ENCODE data around the gene MYO1E.

MYO1E gene

GRCh38 chr15:59203657-59204056, 169.0 kb downstream of the MYO1E start:
- TF ChIP-seq CTCF (conservative IDR thresholded peaks at IDR 0.05; ENCODE audit: low read depth, low read length), result no peak
- no peak for DNase-seq (ENCODE audit: low read depth)
- H3K4me3 ChIP-seq (ENCODE audit: low read depth, low read length), result no peak overlapping the region

GRCh38 chr15:59203008-59203407, 169.7 kb downstream of the MYO1E start:
- no peak for DNase-seq (ENCODE audit: low read depth)
- H3K4me3 ChIP-seq (ENCODE audit: low read depth, low read length), result no peak overlapping the region
- TF ChIP-seq CTCF (conservative IDR thresholded peaks at IDR 0.05; ENCODE audit: low read depth, low read length), result no peak

- no peak for DNase-seq (ENCODE audit: low read depth)
- TF ChIP-seq CTCF (conservative IDR thresholded peaks at IDR 0.05; ENCODE audit: low read depth, low read length), result no peak
- no peak overlapping the region for H3K4me3 ChIP-seq (ENCODE audit: low read depth, low read length)
Observed at GRCh38 chr15:59200560-59200959, 172.1 kb downstream of the MYO1E start.

- TF ChIP-seq CTCF (conservative IDR thresholded peaks at IDR 0.05; ENCODE audit: low read depth, low read length), result no peak
- peak; percentile 70 for DNase-seq (ENCODE audit: low read depth)
- H3K4me3 ChIP-seq (ENCODE audit: low read depth, low read length), result no peak overlapping the region
Observed at GRCh38 chr15:59199626-59200465, 172.8 kb downstream of the MYO1E start.

GRCh38 chr15:59197454-59197853, 175.2 kb downstream of the MYO1E start:
- no peak overlapping the region for H3K4me3 ChIP-seq (ENCODE audit: low read depth, low read length)
- TF ChIP-seq CTCF (conservative IDR thresholded peaks at IDR 0.05; ENCODE audit: low read depth, low read length), result no peak
- DNase-seq (ENCODE audit: low read depth), result no peak

GRCh38 chr15:59196416-59196815, 176.3 kb downstream of the MYO1E start:
- TF ChIP-seq CTCF (conservative IDR thresholded peaks at IDR 0.05; ENCODE audit: low read depth, low read length), result no peak
- H3K4me3 ChIP-seq (ENCODE audit: low read depth, low read length), result no peak overlapping the region
- DNase-seq (ENCODE audit: low read depth), result no peak

All from choroid plexus epithelial cell (primary cell).